EL (cell line): Measurements from ENCODE around the gene CSNK2A2.
A peak's percentile ranks its signal among the peaks of the same experiment; 100 is the strongest.

Experiments used
- DNase-seq: peaks from one replicate; pipeline ENCODE4 v3.0.0-alpha.2; 2016

The CSNK2A2 gene

DNA sequence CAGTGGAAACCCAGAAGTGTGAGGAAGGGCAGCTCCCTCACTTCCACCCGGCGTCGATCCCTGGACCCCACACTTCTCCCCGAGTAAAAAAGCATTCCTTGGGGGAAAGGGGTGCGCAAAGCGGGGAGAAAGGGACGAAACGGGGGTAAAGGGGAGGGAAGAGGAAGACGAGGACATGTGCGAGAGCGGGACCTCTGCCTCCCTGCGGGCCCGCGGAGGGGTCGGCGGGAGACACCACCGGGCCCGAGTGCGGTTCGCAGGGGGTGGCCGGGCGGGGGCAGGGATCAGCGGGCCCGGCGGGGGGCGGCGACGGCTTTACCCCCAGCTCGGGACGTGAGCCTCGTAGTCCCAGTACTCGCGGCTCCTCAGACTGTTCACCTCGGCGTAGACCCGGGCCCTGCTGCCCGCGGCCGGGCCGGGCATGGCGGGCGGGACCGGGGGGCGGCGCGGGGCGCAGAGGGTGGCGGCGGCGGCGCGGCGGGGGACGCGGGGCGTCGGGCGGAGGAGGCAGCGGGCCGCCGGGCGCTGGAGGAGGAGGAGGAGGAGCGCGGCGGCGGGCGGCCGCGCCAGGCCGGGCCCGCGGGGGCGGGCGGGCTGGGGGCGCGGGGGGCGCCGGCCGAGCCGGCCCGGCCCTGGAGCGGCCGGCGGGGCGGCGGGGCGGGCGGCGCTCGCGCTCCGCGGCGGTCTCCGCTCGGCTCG is 443 bp downstream of the CSNK2A2 start:
- DNase-seq = no peak

- peak; percentile 11 for DNase-seq
Measured at GRCh38 chr16:58196898-58197313, 1.0 kb downstream of the CSNK2A2 start.

DNA sequence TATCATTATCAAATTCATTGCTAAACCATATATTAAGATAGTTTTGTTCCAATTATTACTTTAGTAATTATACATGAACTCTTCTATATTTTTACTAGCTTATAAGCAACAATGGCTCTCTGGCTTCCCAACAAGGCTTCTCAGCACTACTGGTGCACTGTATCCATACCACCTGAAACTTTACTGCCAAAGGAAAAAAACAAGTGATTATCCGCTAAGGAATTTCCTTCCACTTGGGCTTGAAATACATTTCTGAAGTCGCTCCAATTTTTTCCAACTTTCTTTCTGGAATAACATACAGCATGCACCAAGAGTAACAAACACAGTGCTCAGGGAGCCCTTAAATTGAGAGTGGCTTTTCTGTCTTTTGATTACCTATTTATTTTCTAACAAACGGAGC is 2.1 kb downstream of the CSNK2A2 start:
- no peak for DNase-seq

DNA sequence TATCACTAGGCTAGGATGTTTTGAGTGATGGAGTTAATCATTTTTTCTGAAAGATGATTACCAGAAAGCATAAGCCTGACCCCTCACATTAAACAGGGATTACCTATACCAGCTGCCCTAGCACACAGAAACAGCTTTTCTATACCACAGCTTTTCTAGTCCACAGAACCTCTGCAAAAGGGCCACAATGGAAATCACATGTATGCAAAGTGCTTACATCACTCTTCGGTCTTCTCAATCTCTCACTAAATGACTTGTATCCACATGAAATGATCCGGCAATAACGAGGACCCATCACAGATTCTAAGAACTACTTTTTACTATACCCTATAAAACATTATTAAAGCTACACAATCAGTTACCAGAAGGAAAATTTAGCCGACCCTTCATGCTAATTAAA is 2.6 kb downstream of the CSNK2A2 start:
- no peak for DNase-seq

DNA sequence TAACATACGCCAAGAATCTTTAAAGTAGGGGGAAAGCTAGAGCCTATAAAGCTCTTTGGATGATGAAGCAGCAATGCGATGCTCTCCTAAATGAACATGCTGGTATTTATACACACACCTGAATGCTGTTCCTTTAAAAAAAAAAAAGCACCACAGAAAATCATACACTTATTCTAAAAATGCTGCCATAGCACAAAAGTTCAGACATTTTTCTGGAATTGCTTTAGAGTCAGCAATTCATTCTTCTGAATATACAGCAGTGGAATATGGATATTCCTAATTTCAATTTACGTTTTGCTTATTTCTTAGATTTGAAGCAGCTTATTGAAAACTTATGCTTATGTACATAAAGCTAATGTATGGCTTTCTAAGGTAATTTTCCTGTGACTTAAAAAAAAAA is 3.1 kb downstream of the CSNK2A2 start:
- no peak for DNase-seq

DNA sequence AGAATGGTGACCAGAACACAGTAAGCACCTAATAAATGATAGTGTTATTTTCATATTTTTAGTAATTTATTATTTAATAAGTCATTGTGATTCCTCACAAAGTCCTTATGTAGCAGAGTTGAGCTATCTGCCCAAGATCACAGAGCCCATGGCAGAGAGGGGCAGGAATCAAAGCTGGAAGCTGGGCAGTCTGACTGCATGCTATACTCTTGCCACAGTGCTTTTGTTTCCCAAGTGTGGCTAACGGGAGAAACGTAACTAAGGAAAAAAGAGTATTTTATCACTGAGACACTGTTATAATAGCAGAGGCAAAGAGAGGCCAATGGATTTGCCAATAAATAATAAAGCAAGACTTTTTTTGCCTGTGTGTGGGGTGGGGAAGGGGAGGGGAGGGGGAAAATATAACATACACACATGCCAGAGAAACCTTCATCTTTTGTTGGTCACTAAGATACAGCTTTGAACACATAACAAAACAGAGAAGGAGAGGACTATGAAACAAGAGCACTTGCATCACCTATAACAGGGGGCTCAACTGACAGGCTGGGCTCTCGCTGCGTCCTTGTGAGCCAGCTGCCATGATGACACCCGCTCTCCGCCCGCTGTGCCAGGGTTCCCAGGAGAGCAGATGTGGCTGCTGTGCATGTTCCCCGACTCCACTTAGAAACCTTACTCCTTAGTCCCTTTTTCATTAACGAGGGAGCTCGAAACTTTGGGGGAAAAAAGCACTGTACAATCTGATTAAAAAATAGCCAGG is 10.1 kb downstream of the CSNK2A2 start:
- DNase-seq = no peak

GRCh38 chr16:58187092-58187491 is 10.8 kb downstream of the CSNK2A2 start:
- peak; percentile 8 for DNase-seq

- no peak for DNase-seq
Measured at GRCh38 chr16:58186176-58186944, 11.5 kb downstream of the CSNK2A2 start.

DNA sequence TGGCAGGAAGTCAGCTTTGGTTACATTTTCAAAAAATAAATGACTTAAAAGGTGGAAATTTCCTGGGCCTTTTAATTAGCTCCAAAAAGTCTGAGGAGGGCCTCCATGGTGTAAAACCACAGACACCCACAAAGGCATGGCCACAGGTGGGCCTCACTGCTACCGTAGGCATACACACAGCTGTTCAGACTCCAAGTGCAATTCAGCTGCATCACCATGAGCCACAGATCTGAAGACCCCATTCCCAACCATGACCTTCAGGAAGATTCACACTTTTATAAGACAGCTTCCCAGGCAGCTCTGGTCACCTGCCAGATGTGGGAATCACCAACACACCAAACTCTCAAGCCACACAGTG is 20.6 kb downstream of the CSNK2A2 start:
- no peak for DNase-seq

- DNase-seq = no peak
Measured at GRCh38 chr16:58176608-58177352, 21.1 kb downstream of the CSNK2A2 start.

- no peak for DNase-seq
Measured at GRCh38 chr16:58170223-58170622, 27.7 kb downstream of the CSNK2A2 start.

GRCh38 chr16:58160855-58161254 is 37.1 kb downstream of the CSNK2A2 start:
- no peak for DNase-seq

DNA sequence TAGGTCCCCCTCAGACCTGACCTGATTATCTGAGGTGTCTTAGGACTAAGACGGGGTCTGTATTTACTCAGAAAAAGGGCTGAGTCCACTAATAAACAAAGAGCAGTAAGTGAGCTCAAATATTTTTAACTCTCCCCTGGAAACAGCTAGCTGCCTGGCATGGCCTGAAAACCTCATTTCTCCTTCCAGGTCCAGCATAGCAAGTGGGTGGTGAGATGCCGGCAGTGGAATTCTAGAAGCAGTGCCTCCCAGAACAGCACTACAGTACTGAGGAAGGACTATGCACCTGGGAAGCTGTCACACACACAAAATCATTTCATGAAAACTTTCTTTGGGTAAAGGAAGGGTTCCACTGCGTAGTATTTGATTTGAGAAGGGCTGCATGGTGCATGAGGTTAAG is 39.2 kb downstream of the CSNK2A2 start:
- DNase-seq = no peak

- no peak for DNase-seq
Measured at GRCh38 chr16:58157951-58158540, 39.9 kb downstream of the CSNK2A2 start.

GRCh38 chr16:58157239-58157638 is 40.7 kb downstream of the CSNK2A2 start:
- no peak for DNase-seq

GRCh38 chr16:58155839-58156238 is 42.1 kb downstream of the CSNK2A2 start:
- DNase-seq = no peak

GRCh38 chr16:58154345-58154744 is 43.6 kb downstream of the CSNK2A2 start:
- DNase-seq = no peak

GRCh38 chr16:58152246-58152868 is 45.5 kb downstream of the CSNK2A2 start:
- no peak for DNase-seq

DNA sequence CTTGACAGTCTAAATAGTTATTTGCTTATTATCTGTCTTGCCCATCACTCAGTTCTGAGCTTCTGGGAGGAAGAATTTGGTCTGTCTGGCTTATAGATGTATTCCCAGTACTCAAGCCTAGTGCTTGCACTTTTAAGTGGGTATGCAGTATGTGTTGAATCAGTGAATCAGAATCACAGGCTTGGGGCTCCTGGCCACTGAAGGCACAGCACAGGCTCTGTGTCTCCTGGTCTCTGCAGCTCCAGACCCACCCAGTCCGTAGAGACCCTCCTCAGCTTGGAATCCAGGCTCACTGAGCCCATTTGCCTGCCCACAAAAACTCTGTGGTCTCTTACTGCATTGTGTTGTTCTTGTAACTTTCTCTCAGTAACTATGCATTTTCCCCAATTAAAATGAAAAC is 49.4 kb downstream of the CSNK2A2 start:
- DNase-seq = no peak

DNA sequence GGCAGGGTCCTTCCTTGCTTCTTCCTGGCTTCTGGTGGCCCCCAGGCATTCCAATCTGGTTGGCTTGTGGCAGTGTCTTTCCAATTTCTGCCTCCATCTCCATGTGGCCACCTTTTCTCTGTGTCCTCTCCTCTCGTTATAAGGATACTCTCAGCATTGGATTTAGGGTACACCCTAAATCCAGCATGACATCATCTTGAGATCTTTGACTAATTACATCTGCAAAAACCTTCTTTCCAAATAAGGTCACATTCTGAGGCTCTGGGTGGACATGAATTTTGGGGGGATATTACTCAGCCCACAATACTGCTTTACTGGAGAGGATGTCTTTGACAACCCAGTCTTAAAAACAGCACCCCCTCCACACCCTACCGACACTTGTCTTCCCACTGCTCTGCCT is 49.8 kb downstream of the CSNK2A2 start:
- no peak for DNase-seq

DNA sequence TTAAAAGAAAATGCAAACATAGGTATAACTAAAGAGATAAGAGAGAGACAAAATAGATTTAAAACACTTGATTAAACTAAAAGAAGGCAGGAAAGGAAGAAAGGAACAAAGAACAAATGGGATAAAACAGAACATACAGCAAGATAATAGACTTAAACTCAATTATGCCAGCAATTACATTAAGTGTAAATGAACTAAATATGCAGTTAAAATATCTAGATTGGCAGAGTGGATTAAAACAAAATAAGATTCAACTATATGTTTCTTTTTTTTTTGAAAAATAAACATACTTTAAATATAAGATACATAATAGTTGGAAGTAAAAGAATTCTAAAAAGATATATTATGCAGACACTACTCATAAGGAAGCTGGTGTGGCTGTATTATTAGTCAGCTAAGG is 59.1 kb downstream of the CSNK2A2 start:
- no peak for DNase-seq

DNA sequence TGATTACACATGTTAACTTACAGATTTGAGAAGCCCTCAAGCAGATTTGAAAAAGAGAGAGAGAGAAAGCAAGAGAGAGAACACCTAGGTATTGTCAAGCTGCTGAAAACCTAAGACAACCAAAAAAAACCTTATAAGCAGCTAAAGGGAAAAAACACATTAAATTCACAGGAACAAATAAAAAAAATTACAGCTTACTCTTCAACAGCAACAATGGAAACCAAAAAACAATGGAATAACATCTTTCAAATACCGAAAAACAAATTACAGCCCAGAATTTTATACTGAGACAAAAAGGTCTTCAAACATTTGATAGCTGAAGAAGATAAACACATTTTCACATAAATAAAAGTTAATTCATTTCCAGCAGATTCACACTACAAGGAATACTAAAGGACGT is 60.3 kb downstream of the CSNK2A2 start:
- no peak for DNase-seq
